AG08395 (cell line): ENCODE data around the gene ARHGDIB.

ENCODE experiments used
- DNase-seq: peaks from one replicate; pipeline ENCODE4 v3.0.0; 2012; ENCODE audit warnings: mixed read lengths, low spot score

Gene ARHGDIB

GRCh38 chr12:14982991-14983390, 21.6 kb upstream of the ARHGDIB start:
- DNase-seq: no peak

- no peak for DNase-seq
Observed at GRCh38 chr12:14982562-14982961, 21.2 kb upstream of the ARHGDIB start.

- no peak for DNase-seq
Observed at GRCh38 chr12:14981049-14981448, 19.6 kb upstream of the ARHGDIB start.

GRCh38 chr12:14979468-14979867, 18.1 kb upstream of the ARHGDIB start:
- no peak for DNase-seq

DNA sequence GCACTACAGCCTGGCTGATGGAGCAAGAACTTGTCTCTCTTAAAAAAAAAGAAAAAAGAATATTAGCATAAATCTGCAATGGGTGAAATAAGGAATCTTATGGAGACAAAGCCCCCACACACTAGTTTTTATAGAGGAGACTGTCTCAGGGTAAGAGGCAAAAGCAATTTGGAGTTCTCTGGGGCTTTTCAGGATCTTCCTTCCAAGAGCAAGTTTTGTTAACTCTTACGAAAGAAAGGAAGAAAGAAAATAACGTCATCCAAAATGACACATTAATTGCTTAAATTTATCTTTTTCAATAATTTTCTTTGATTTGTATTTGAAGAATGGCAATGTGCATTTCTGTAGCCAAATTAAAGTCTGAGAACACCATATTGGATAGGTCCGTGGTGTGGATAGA, 15.3 kb upstream of the ARHGDIB start:
- no peak for DNase-seq

DNA sequence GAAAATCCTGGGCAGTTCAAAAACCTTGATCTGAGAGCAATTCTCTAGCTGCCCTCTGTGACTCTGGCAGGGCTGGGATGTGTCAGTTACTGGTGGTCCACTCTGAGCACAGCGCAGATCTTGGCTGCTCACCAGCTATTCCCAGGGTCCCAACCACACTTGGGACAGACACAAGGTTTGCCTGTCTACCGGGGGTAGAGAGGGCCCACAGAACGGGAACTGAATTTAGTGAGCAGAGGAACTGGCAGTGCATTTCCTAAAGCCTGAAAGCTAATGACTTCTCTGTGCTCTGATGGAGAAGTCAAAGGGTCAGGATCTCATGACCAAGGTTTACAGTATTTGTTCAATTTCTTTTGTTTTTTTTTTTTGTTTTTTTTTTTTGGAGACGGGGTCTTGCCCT, 14.1 kb upstream of the ARHGDIB start:
- DNase-seq: no peak

- DNase-seq: no peak
Observed at GRCh38 chr12:14974633-14975032, 13.2 kb upstream of the ARHGDIB start.

DNA sequence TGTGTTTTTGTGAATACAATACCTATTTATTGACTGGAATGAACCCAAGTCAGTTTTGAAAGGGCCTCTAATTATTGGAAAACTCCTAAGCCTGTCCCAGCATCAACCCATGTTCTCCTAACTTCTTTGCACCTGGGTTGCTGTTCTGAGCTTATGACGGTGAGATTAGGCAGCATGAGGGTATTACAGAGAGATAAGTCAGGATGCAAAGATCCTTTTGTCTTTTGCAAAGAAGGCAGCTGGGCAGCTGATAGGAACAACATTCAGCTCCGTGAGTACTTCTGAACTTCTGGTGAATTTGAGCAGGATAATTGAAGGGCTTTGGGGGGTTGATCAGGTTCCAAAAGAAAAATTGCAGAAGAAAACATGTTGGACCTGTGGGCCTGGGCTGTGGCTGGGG, 11.4 kb upstream of the ARHGDIB start, which contains the start of gene PDE6H:
Gene PDE6H, plus strand, starts transcription at position 227 of the 400 bp plus-strand sequence. CDS start 4,971 bp downstream, outside the sequence.
- DNase-seq: no peak

GRCh38 chr12:14970473-14970872, 9.1 kb upstream of the ARHGDIB start:
- no peak for DNase-seq

- DNase-seq: no peak
Observed at GRCh38 chr12:14968478-14968877, 7.1 kb upstream of the ARHGDIB start.

- DNase-seq: no peak
Observed at GRCh38 chr12:14965221-14965620, 3.8 kb upstream of the ARHGDIB start.

GRCh38 chr12:14964406-14964805, 3.0 kb upstream of the ARHGDIB start:
- DNase-seq: no peak

DNA sequence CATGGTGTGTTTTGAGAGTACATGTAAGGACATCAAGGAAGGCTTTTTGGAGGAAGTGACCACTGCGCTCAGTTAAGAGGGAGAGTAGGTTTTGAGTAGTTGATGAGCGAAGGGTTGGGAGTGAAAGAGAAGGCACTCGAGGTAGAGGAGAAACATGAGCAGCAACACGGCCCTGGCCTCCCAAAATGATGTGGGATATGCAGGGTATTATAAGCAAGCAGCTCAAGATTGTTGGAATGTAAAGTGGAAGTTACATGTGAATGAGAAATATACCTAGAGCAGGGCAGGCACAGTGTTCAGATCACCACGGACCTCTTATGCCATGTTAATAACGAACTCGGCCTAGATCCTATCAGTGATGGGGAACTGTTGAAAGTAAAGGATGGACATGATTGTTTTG, 2.1 kb upstream of the ARHGDIB start:
- no peak for DNase-seq

DNA sequence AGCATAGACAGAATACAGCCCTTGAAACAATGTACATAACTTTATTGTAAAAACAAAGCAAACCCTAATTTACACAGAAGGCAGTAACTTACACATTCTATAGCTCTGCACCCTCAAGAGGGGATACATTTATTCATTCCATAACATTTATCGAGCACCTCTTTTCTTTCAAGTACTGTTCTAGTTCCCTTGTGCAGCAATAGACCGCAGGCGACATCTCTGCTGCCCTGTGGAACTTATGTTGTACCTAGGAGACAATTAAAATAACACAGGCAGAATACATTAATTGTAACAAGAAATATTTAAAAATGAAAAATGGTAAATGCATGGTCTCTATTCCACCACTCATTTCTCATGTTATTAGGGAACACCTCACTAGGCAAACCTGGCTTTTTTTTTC, 1.4 kb upstream of the ARHGDIB start:
- DNase-seq: no peak

GRCh38 chr12:14962153-14962539, 745 bp upstream of the ARHGDIB start:
- no peak for DNase-seq

DNA sequence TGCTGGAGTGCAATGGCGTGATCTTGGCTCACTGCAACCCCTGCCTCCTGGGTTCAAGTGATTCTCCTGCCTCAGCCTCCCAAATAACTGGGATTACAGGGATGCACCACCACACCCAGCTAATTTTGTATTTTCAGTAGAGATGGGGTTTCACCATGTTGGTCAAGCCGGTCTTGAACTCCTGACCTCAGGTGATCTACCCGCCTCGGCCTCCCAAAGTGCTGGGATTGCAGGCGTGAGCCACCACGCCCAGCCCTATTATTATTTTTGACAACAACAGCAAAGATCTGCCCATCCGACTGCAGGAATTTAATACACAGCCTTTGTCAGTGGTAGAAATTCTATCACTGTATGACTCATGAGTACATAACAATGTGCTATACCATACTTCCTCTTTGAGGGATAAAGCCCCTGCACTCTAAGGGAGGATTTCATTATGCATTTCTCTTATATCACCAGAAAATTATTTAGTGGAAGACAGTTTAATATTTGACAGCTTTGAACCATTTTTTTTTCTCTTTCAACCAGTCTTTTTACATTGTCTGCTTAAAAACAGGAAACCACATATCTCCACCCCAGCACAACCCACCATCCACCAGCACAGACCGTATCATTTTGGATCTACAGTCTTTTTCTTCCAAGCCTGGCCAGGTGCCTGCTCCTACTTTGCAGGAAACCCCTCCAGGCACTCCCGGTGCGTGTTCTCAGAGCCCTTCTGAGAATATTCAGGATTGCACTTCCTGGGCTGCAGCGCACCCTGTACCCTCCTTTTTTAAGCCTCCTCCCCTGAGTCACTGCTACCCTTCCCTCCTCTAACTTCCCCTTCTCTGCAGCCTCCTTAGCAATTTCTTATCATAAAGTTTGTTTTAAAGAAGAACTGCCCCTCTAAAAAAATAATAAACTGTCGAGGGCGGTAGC, 594 bp downstream of the ARHGDIB start:
- DNase-seq: no peak

DNA sequence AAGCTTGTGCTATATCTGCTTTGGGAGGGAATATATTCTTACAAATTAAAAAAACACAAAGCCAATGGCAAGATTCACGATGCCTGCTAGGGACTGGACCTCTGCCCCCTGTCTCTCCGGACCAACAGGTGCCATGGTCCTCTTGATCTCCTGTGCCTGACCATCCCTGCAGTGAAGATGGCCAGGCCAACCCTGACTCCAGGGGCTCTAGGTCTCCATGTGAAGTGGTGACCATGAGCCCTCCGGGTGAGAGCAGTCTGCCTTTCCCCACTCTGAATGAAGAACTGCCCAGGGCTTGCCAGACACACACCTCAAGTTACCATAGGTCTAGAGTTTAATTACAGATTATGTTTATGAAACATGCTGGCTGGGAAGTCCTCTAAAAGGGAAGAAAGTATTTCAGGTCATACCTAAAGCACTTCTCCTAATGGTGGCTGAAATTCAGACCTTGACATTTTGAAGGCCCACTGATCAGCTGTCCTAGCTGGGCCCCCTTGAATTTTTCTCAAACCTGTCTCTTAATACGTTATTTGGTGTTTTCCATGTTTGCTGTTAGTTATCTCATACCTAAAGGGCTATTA, 1.4 kb downstream of the ARHGDIB start:
- DNase-seq: no peak

DNA sequence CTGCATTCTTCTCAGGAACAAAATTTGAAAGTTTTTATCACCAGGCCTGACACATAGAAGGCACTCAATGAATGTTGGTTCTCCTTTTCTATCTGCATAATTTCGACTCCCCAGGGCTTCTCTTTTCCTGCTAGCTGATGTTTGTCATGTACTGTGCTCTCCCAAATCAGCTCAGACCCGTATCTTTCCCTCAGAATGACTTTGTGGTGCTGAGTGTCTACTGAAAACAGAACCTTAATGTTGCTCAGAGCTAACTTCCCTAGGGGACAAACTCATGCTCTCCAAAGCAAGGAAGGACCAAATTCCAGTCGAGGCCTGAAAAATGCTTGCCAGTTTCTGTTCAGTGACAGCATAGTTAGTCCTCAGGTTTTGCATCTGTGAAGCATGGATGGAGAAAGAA, 1.9 kb downstream of the ARHGDIB start:
- DNase-seq: no peak

- no peak for DNase-seq
Observed at GRCh38 chr12:14959126-14959440, 2.3 kb downstream of the ARHGDIB start.

- DNase-seq: no peak
Observed at GRCh38 chr12:14958361-14959125, 2.9 kb downstream of the ARHGDIB start.

- no peak for DNase-seq
Observed at GRCh38 chr12:14957551-14958168, 3.7 kb downstream of the ARHGDIB start.

GRCh38 chr12:14956905-14957304, 4.5 kb downstream of the ARHGDIB start:
- no peak for DNase-seq
